Common myeloid progenitor, CD34-positive (primary cell): Measurements from ENCODE around the gene CELF1.

ENCODE experiments used
- CTCF ChIA-PET: fragments of 350-600 bp; sonication (Branson Sonifier 250); formaldehyde crosslinking; loops from one replicate; lab custom pipeline; 2021; ENCODE audit warnings: antibody characterized with exemption; lab: Charles Lee
- POLR2A ChIA-PET: fragments of 350-600 bp; sonication (Branson Sonifier 250); formaldehyde crosslinking; loops from one replicate; lab custom pipeline; 2021; ENCODE audit warnings: antibody characterized with exemption; lab: Charles Lee
- DNase-seq, 3 donors: peaks; one replicate each; pipeline versions ENCODE4 v3.0.0 to v3.0.0-alpha.2; 2013
- H3K27ac ChIP-seq, 2 experiments: 1 replicate in 1 of 2; 2 replicates in 1 of 2; pipeline ENCODE4 v1.7.0; 2013; ENCODE audit warnings: inconsistent platforms in 2 of 2, low read length in 2 of 2, mild to moderate bottlenecking in 2 of 2, low read depth in 1 of 2, moderate library complexity in 1 of 2; ENCODE audit not compliant: severe bottlenecking in 2 of 2, insufficient read depth in 1 of 2, poor library complexity in 1 of 2
- H3K27me3 ChIP-seq, 5 experiments: replicated peaks in 2 of 5; 1 replicate in 3 of 5; 2 replicates in 2 of 5; pipeline versions ENCODE4 v1.6.1 to v1.7.0; 2013; ENCODE audit warnings: low read length in 4 of 5, mild to moderate bottlenecking in 2 of 5, moderate library complexity in 2 of 5, inconsistent platforms in 1 of 5; ENCODE audit not compliant: insufficient read depth in 5 of 5, control insufficient read depth in 4 of 5
- H3K36me3 ChIP-seq, 4 experiments: 1 replicate in 2 of 4; 2 replicates in 2 of 4; pipeline versions ENCODE4 v1.6.1 to v1.7.0; 2013; ENCODE audit warnings: low read length in 3 of 4, control low read depth in 1 of 4, mild to moderate bottlenecking in 1 of 4; ENCODE audit not compliant: control insufficient read depth in 4 of 4, insufficient read depth in 4 of 4
- H3K4me1 ChIP-seq, 4 experiments: 1 replicate in 3 of 4; 2 replicates in 1 of 4; pipeline versions ENCODE4 v1.6.1 to v1.7.1; 2013; ENCODE audit warnings: low read length in 3 of 4, mild to moderate bottlenecking in 3 of 4, control low read depth in 1 of 4, inconsistent platforms in 1 of 4, moderate library complexity in 1 of 4; ENCODE audit not compliant: control insufficient read depth in 4 of 4, insufficient read depth in 4 of 4; ENCODE audit errors: control extremely low read depth in 1 of 4
- H3K4me3 ChIP-seq, 7 experiments: 1 replicate in 4 of 7; 2 replicates in 3 of 7; pipeline versions ENCODE4 v1.5.1 to v1.7.0; 2013; ENCODE audit warnings: mild to moderate bottlenecking in 7 of 7, low read length in 6 of 7, moderate library complexity in 6 of 7, inconsistent platforms in 2 of 7, low read depth in 2 of 7, control low read depth in 1 of 7; ENCODE audit not compliant: insufficient read depth in 4 of 7, control insufficient read depth in 1 of 7; ENCODE audit errors: extremely low read depth in 1 of 7
- H3K9me3 ChIP-seq, 5 experiments: 1 replicate in 4 of 5; 2 replicates in 1 of 5; pipeline versions ENCODE4 v1.6.1 to v1.7.1; 2013; ENCODE audit warnings: low read length in 4 of 5, mild to moderate bottlenecking in 2 of 5, inconsistent platforms in 1 of 5, low read depth in 1 of 5, moderate library complexity in 1 of 5; ENCODE audit not compliant: control insufficient read depth in 4 of 5, insufficient read depth in 2 of 5; ENCODE audit errors: control extremely low read depth in 1 of 5
- WGBS: methylation state at CpG from one replicate; pipeline ENCODE4 v1.1.5; 2013; ENCODE audit not compliant: insufficient coverage; 5-methylcytosine and 5-hydroxymethylcytosine counted together

The CELF1 gene

DNA sequence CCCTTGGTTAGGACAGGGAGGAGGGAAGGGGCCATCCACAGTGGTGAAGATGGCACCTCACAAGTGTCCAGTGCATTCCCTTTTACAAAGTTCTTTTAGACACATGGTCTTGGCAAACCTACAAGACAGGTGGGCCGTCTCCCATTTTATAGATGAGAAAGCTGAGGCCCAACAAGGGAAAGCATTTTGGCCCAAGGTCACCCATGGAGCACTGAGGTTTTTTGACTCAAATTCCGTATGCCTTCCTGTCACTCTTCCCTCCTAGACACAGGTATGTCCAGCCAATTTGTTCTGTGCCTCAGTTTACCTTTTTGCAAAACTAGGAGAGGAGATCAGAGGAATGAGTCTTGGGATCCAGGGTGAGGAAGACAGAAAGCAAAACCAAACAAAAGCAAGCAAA is 40.0 kb upstream of the CELF1 start:
- Histone ChIP-seq H3K4me3 (peak overlapping the region in 6 of 7 experiments; percentile 65 to 88 (median 74)), H3K4me1 (peaks cover 8 to 66% (median 65%) of the 10 kb centered on the region in 4 experiments), H3K27ac (no peak overlapping the region), H3K9me3 (no peaks in the 10 kb centered on the region), H3K36me3 (peaks cover 0 to 22% (median 9%) of the 10 kb centered on the region in 4 experiments), H3K27me3 (no peaks in the 10 kb centered on the region)
- ChIA-PET CTCF (interaction anchor here (0.6 to 2.3 kb wide), 6 partner anchors 13 to 140 kb away, joined by 3 to 12 read pairs (median 4); partner anchors contain the start of gene CELF1), POLR2A (no interaction called here)
- no peak for DNase-seq
- 79% methylated on average over 2 of the region's 2 CpGs for WGBS

GRCh38 chr11:47592251-47592650 is 39.3 kb upstream of the CELF1 start:
- Histone ChIP-seq H3K4me1 (peaks cover 8 to 74% (median 72%) of the 10 kb centered on the region in 4 experiments), H3K27ac (peak overlapping the region in 1 of 2 experiments; percentile 1), H3K27me3 (no peaks in the 10 kb centered on the region), H3K9me3 (no peaks in the 10 kb centered on the region), H3K4me3 (peak overlapping the region in 4 of 7 experiments; percentile 38 to 88 (median 56)), H3K36me3 (peaks cover 0 to 25% (median 9%) of the 10 kb centered on the region in 4 experiments)
- WGBS = 69% methylated on average over 3 of the region's 4 CpGs
- DNase-seq = peak in 2 of 3 donors; percentile 32 to 53
- ChIA-PET CTCF (interaction anchor here (0.7 to 2.3 kb wide), 10 partner anchors 11 to 328 kb away, joined by 3 to 12 read pairs (median 3); partner anchors contain the start of gene CELF1), POLR2A (interaction anchor here (1.2 kb wide), 1 partner anchor 14 kb away, joined by 3 read pairs; the partner anchor contains the start of genes KBTBD4 and NDUFS3)

- DNase-seq = peak; percentile 47 to 88 (median 85)
- POLR2A ChIA-PET = interaction anchor here (1.0 to 1.2 kb wide), 2 partner anchors 13 to 39 kb away, joined by 3 read pairs; partner anchors contain the start of genes CELF1, KBTBD4 and NDUFS3
These were observed 38.8 kb upstream of the CELF1 start for GRCh38 chr11:47591764-47592163.

DNA sequence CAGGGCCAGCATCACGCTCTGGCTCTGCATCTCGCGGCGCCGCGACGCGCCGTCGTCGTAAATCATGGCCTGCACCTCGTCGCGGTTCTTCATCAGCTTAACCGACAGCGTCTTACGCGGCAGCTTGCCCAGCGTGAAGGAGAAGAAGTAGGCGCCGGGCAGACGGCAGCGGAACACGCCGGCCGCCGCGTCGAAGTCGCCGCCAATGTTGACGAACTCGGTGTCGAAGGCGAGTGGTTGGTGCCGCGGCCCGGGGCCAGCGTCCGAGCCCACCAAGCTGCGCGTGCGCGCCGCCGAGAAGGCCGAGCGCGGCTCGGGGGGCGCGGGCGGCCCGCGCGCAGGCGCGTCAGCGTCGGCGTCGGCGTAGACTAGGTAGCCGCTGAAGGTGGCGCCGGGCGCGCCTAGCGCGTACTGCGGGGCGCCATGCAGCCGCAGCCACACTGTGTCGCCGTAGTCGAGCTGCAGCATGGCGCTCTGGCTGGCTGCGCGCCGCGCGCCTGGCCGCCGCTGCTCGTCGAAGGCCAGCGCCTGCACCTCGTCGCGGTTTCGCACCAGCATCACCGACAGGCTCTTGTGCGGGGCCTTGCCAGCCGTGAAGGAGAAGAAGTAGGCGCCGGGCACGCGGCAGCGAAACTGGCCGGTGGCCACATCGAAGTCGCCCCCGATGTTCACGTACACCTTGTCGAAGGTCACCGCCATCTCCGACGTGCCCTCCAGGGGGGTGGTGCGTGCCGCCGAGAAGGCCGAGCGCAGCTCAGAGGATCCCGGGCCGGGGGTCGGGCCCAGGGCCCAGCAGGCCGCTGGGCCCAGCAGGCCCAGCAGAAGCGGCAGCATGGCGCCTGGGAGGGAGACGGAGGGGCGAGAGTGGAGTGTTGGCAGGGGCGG is 37.3 kb upstream of the CELF1 start:
- Histone ChIP-seq H3K36me3 (peaks cover 0 to 41% (median 10%) of the 10 kb centered on the region in 4 experiments), H3K4me1 (peaks cover 8 to 83% (median 77%) of the 10 kb centered on the region in 4 experiments), H3K27me3 (no peaks in the 10 kb centered on the region), H3K4me3 (peak overlapping the region in 1 of 7 experiments; percentile 4), H3K27ac (peak overlapping the region in 1 of 2 experiments; percentile 71), H3K9me3 (no peaks in the 10 kb centered on the region)
- 93% methylated on average over 107 of the region's 122 CpGs for WGBS
- POLR2A ChIA-PET = no interaction called here
- CTCF ChIA-PET = no interaction called here
- DNase-seq = no peak

More at GRCh38 chr11:47591764-47592163, 38.8 kb upstream of the CELF1 start:
- CTCF ChIA-PET = interaction anchor here (0.7 to 2.3 kb wide), 8 partner anchors 10 to 328 kb away, joined by 3 to 12 read pairs (median 3); no protein-coding TSS in a partner anchor
- Histone ChIP-seq H3K27me3 (no peaks in the 10 kb centered on the region), H3K27ac (peak overlapping the region; percentile 52 to 58), H3K9me3 (no peaks in the 10 kb centered on the region), H3K4me1 (peaks cover 8 to 78% (median 76%) of the 10 kb centered on the region in 4 experiments), H3K36me3 (peaks cover 0 to 29% (median 9%) of the 10 kb centered on the region in 4 experiments), H3K4me3 (peak overlapping the region in 5 of 7 experiments; percentile 19 to 88 (median 48))
- 6% methylated on average over 7 of the region's 7 CpGs for WGBS

DNA sequence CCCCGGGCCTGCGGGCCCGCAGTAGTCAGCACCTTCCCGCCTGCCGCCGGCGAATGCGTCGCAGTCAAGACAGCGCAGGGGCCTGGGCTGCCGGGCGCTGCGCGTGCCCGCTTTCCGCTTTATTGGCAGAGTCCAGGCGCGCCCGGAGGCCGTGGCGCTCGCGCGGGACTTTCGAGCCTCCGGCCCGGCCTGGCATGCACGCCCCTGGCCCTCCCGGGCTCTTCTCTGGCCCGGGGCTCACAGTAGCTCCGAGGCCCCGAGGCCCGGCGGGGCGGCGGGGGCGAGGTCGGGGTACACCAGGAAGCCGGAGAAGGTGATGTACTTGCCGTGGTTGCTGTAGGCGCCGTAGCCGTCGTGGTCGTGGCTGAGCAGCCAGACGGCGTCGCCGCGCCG is 36.6 kb upstream of the CELF1 start:
- H3K4me1 ChIP-seq = peaks cover 8 to 78% (median 75%) of the 10 kb centered on the region in 4 experiments
- POLR2A ChIA-PET = no interaction called here
- 96% methylated on average over 46 of the region's 51 CpGs for WGBS
- no peak for DNase-seq
- H3K9me3 ChIP-seq = no peaks in the 10 kb centered on the region
- H3K27me3 ChIP-seq = no peaks in the 10 kb centered on the region
- H3K27ac ChIP-seq = peak overlapping the region in 1 of 2 experiments; percentile 71
- H3K4me3 ChIP-seq = no peak overlapping the region
- CTCF ChIA-PET = no interaction called here
- peaks cover 0 to 45% (median 13%) of the 10 kb centered on the region in 4 experiments for H3K36me3 ChIP-seq

DNA sequence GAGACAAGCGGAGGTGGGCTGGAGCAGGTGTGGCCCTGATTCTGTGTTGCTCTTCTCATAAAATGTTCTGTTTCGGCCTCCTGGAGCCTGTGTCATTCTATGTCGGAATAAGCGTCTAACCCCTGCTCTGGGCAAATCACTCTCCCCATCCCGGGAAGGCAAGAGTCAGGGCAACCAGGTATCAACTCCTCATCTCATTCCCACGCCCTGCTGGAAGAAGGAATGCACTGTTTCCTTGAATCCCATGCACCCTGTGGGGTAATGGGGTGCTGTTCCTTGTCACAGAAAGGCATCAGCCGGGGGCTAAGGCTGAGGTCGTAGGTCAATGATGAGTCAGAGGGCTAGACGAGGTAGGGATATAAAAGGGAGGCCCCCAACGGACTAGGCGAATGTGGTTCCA is 36.2 kb upstream of the CELF1 start:
- H3K9me3 ChIP-seq = no peaks in the 10 kb centered on the region
- peaks cover 0 to 48% (median 17%) of the 10 kb centered on the region in 4 experiments for H3K36me3 ChIP-seq
- ChIA-PET CTCF (interaction anchor here (2.4 kb wide), 1 partner anchor 27 kb away, joined by 10 read pairs; no protein-coding TSS in a partner anchor), POLR2A (no interaction called here)
- no peak for DNase-seq
- H3K4me1 ChIP-seq = peaks cover 8 to 74% (median 71%) of the 10 kb centered on the region in 4 experiments
- no peaks in the 10 kb centered on the region for H3K27me3 ChIP-seq
- WGBS = 100% methylated on average over 8 of the region's 11 CpGs
- peak overlapping the region in 3 of 7 experiments; percentile 61 to 68 (median 62) for H3K4me3 ChIP-seq
- peak overlapping the region in 1 of 2 experiments; percentile 71 for H3K27ac ChIP-seq
